SK-N-SH treated with all-trans-retinoic acid at 6 μM for 48 hours (cell line): ENCODE measurements around the gene PRRC2A.

Experiments used
- ARNTL ChIP-seq: fragments of 450-650 bp; formaldehyde crosslinking; IDR thresholded peaks from 2 replicates; pipeline ENCODE4 v1.5.0; 2020; ENCODE audit warnings: low read depth, mild to moderate bottlenecking, moderate library complexity, borderline replicate concordance
- BACH2 ChIP-seq: fragments of 250-450 bp; sonication (Bioruptor Pico); IDR thresholded peaks from 2 replicates; pipeline ENCODE4 v1.9.0; 2021; ENCODE audit warnings: mild to moderate bottlenecking, borderline replicate concordance
- CREB5 ChIP-seq: fragments of 250-450 bp; sonication (Bioruptor Pico); IDR thresholded peaks from 2 replicates; pipeline ENCODE4 v1.5.1; 2020; ENCODE audit warnings: low read depth, mild to moderate bottlenecking, moderate library complexity
- ESRRG ChIP-seq: fragments of 250-450 bp; sonication (Bioruptor Pico); IDR thresholded peaks from 2 replicates; pipeline ENCODE4 v1.6.1; 2021; ENCODE audit warnings: mild to moderate bottlenecking
- ISL1 ChIP-seq: fragments of 250-450 bp; sonication (Bioruptor Pico); IDR thresholded peaks from 2 replicates; pipeline ENCODE4 v2.1.2; 2022; ENCODE audit warnings: mild to moderate bottlenecking, moderate library complexity
- PPARA ChIP-seq: fragments of 250-450 bp; sonication (Bioruptor Pico); IDR thresholded peaks from 2 replicates; pipeline ENCODE4 v1.5.0; 2020; ENCODE audit warnings: mild to moderate bottlenecking, borderline replicate concordance
- RARB ChIP-seq: fragments of 250-450 bp; sonication (Bioruptor Pico); IDR thresholded peaks from 2 replicates; pipeline ENCODE4 v1.8.0; 2021; ENCODE audit warnings: mild to moderate bottlenecking, moderate library complexity
- SNAI2 ChIP-seq: fragments of 250-450 bp; sonication (Bioruptor Pico); IDR thresholded peaks from 2 replicates; pipeline ENCODE4 v1.5.0; 2020; ENCODE audit warnings: mild to moderate bottlenecking, moderate library complexity
- ZC3H10 ChIP-seq: fragments of 250-450 bp; sonication (Bioruptor Pico); IDR thresholded peaks from 2 replicates; pipeline ENCODE4 v1.5.1; 2021; ENCODE audit warnings: mild to moderate bottlenecking, moderate library complexity
- ZFP30 ChIP-seq: fragments of 450-650 bp; formaldehyde crosslinking; IDR thresholded peaks from 2 replicates; pipeline ENCODE4 v1.5.0; 2022; ENCODE audit warnings: mild to moderate bottlenecking, moderate library complexity
- ZNF565 ChIP-seq: fragments of 450-650 bp; formaldehyde crosslinking; conservative IDR thresholded peaks from 2 replicates; pipeline ENCODE4 v1.5.0; 2020; ENCODE audit warnings: low read depth, mild to moderate bottlenecking, moderate library complexity
- ZNF8 ChIP-seq: fragments of 450-650 bp; formaldehyde crosslinking; IDR thresholded peaks from 2 replicates; pipeline ENCODE4 v1.5.0; 2020; ENCODE audit warnings: mild to moderate bottlenecking, moderate library complexity
- TF ChIP-seq, protein P1 (sequence below): fragments of 250-450 bp; sonication (Bioruptor Pico); IDR thresholded peaks from 2 replicates; pipeline ENCODE4 v1.8.0; 2020; ENCODE audit warnings: mild to moderate bottlenecking, moderate library complexity, borderline replicate concordance
- TF ChIP-seq, protein P2 (sequence below): fragments of 250-450 bp; sonication (Bioruptor Pico); IDR thresholded peaks from 2 replicates; pipeline ENCODE4 v1.8.0; 2021; ENCODE audit warnings: low read depth, mild to moderate bottlenecking, moderate library complexity, borderline replicate concordance

DNA sequence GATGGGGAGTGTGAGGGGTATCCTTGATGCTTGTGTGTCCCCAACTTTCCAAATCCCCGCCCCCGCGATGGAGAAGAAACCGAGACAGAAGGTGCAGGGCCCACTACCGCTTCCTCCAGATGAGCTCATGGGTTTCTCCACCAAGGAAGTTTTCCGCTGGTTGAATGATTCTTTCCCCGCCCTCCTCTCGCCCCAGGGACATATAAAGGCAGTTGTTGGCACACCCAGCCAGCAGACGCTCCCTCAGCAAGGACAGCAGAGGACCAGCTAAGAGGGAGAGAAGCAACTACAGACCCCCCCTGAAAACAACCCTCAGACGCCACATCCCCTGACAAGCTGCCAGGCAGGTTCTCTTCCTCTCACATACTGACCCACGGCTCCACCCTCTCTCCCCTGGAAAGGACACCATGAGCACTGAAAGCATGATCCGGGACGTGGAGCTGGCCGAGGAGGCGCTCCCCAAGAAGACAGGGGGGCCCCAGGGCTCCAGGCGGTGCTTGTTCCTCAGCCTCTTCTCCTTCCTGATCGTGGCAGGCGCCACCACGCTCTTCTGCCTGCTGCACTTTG, 45.1 kb upstream of the PRRC2A start, which contains the start of gene TNF:
- TF ChIP-seq, protein P1, sequence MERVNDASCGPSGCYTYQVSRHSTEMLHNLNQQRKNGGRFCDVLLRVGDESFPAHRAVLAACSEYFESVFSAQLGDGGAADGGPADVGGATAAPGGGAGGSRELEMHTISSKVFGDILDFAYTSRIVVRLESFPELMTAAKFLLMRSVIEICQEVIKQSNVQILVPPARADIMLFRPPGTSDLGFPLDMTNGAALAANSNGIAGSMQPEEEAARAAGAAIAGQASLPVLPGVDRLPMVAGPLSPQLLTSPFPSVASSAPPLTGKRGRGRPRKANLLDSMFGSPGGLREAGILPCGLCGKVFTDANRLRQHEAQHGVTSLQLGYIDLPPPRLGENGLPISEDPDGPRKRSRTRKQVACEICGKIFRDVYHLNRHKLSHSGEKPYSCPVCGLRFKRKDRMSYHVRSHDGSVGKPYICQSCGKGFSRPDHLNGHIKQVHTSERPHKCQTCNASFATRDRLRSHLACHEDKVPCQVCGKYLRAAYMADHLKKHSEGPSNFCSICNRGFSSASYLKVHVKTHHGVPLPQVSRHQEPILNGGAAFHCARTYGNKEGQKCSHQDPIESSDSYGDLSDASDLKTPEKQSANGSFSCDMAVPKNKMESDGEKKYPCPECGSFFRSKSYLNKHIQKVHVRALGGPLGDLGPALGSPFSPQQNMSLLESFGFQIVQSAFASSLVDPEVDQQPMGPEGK (CRISPR knock-in tag): no peak
- TF ChIP-seq ISL1 (CRISPR knock-in tag) (no peak), PPARA (CRISPR knock-in tag) (no peak), BACH2 (CRISPR knock-in tag) (no peak), RARB (CRISPR knock-in tag) (no peak), CREB5 (CRISPR knock-in tag) (no peak), ZNF565 (CRISPR knock-in tag) (no peak), ZNF8 (CRISPR knock-in tag) (no peak), SNAI2 (CRISPR knock-in tag) (no peak), ZC3H10 (CRISPR knock-in tag) (no peak), ZFP30 (CRISPR knock-in tag) (no peak), ESRRG (CRISPR knock-in tag) (no peak), ARNTL (CRISPR knock-in tag) (no peak)
- TF ChIP-seq, protein P2, sequence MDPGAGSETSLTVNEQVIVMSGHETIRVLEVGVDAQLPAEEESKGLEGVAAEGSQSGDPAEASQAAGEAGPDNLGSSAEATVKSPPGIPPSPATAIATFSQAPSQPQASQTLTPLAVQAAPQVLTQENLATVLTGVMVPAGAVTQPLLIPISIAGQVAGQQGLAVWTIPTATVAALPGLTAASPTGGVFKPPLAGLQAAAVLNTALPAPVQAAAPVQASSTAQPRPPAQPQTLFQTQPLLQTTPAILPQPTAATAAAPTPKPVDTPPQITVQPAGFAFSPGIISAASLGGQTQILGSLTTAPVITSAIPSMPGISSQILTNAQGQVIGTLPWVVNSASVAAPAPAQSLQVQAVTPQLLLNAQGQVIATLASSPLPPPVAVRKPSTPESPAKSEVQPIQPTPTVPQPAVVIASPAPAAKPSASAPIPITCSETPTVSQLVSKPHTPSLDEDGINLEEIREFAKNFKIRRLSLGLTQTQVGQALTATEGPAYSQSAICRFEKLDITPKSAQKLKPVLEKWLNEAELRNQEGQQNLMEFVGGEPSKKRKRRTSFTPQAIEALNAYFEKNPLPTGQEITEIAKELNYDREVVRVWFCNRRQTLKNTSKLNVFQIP (CRISPR knock-in tag): no peak
